Stimulated activated CD8-positive, alpha-beta memory T cell treated with anti-CD3 and anti-CD28 coated beads, Interleukin-15, amount 100 ng/mL, for 24 hours (primary cell): ENCODE results near the gene UBE2N.

Source experiments
- DNase-seq: peaks from one replicate; pipeline ENCODE4 v3.0.0-alpha.2; 2020; ENCODE audit warnings: low read depth

UBE2N gene, protein sequence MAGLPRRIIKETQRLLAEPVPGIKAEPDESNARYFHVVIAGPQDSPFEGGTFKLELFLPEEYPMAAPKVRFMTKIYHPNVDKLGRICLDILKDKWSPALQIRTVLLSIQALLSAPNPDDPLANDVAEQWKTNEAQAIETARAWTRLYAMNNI

GRCh38 chr12:93441617-93442410, at the start of gene UBE2N:
Gene UBE2N, minus strand, starts transcription at chr12:93441947. Its CDS starts 63 bp downstream, at chr12:93441884.
- peak; percentile 91 for DNase-seq

GRCh38 chr12:93484315-93484981, 42.7 kb upstream of the UBE2N start:
- DNase-seq: no peak

- no peak for DNase-seq
Measured at GRCh38 chr12:93483151-93483807, 41.5 kb upstream of the UBE2N start.

- DNase-seq: no peak
Measured at GRCh38 chr12:93482721-93483120, 41.0 kb upstream of the UBE2N start.

DNA sequence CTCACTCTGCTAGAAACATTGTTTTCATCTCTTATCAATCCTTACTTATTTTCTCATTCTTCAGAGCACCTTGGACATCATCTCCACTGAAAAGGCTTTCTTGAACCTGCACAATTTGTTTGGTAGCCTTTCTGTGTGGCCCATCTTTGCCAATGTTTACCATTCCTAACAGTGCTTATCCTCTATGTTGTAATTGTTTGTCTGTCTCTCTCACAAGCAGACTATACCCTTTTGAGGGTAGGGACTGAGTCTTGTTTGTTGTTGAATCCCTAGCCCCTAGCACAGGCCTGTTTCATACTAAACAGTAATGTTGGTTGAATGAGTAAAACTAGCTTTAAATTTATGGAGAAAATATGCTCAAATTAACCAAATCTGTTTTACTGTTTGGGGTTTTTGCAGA, 34.8 kb upstream of the UBE2N start:
- no peak for DNase-seq

DNA sequence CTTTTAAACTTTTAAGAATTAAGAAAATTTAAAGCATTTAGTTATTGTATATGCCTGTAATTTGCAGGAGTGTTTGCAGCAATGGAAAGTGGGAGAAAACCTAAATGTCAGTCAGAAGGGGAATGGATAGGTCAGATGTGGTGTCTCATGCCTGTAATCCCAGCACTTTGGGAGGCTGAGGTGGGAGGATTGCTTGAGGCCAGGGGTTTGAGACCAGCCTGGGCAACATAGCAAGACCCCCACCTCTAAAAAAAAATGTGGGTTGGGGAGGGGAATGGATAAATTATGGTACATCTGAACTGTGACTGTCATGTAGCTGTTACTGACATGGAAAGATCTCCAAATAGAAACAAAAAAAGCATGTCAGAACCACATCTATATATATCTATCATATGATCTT, 27.6 kb upstream of the UBE2N start:
- DNase-seq: no peak

GRCh38 chr12:93468008-93468371, 26.2 kb upstream of the UBE2N start:
- no peak for DNase-seq

GRCh38 chr12:93467351-93468007, 25.7 kb upstream of the UBE2N start, which contains the start of gene MRPL42:
Gene MRPL42, plus strand, starts transcription at chr12:93467514. Its CDS starts 1,772 bp downstream, at chr12:93469286.
- peak; percentile 83 for DNase-seq

GRCh38 chr12:93466625-93467350, 25.0 kb upstream of the UBE2N start:
- no peak for DNase-seq

GRCh38 chr12:93465841-93466240, 24.1 kb upstream of the UBE2N start:
- DNase-seq: no peak

DNA sequence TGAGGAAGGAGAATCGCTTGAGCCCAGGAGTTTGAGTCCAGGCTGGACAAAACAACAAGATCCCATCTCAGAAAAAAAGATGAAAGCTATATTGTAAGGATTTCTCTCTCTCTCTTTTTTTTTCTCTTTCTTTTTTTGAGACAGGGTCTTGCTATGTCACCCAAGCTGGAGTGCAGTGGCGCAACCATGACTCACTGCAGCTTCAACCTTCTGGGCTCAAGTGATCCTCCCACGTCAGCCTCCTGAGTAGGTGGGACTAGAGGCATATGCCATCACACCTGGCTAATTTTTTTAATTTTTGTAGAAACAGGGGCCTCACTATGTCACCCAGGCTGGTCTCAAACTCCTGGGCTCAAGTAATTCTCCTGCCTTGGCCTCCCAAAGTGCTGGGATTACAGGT, 19.8 kb upstream of the UBE2N start:
- no peak for DNase-seq

- DNase-seq: no peak
Measured at GRCh38 chr12:93460902-93461301, 19.2 kb upstream of the UBE2N start.

DNA sequence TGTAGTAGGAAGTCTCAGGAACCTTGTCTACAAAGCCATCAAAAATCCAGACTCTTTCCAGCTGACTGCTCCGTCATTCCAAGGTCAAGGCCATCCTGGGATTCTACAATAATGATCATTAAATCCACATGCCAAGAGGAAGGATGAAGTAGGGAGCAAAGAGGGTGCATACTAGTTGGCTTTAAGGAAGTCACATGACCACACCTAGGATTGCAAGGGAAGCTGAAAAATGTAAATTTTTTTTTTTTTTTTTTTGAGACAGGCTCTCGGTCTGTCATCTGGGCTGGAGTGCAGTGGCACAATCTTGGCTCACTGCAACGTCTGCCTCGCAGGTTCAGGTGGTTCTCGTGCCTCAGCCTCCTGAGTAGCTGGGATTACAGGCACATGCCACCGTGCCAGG, 18.3 kb upstream of the UBE2N start:
- DNase-seq: no peak

GRCh38 chr12:93459097-93459496, 17.4 kb upstream of the UBE2N start:
- no peak for DNase-seq

- no peak for DNase-seq
Measured at GRCh38 chr12:93456077-93456476, 14.3 kb upstream of the UBE2N start.

- no peak for DNase-seq
Measured at GRCh38 chr12:93453633-93454032, 11.9 kb upstream of the UBE2N start.

DNA sequence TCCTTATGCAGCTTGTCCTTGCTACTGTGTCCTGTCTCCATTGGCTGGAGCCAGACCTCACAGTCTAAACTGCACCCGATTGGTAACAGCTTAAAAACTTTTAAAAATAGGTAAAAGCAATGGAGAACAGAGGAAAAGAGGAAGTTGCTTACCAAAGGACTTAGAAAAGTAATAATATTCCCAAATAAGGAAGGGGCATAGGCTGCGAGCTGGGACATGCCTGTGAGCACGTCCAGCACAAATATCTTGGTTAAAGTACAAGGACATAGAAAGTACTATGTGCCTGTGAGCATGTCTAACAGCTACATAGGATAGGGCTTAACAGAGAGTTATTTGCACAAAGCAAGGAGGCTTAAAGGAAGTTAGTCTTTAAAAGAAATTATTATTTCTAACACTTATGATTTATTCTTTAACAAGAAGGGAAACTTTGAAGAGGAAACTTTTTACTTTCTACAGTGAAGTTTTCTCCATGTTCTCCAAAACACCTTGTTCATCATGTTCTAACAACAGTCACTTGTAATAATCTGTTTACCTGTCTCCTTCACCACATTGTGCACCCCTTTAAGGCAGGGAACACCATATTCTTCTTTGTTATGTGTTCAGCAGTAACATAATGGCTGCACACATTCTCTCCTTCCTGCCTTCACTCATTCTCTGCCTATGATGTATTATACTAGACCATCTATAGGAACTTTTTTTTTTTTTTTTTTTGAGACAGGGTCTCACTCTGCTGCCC, 9.8 kb upstream of the UBE2N start:
- no peak for DNase-seq

DNA sequence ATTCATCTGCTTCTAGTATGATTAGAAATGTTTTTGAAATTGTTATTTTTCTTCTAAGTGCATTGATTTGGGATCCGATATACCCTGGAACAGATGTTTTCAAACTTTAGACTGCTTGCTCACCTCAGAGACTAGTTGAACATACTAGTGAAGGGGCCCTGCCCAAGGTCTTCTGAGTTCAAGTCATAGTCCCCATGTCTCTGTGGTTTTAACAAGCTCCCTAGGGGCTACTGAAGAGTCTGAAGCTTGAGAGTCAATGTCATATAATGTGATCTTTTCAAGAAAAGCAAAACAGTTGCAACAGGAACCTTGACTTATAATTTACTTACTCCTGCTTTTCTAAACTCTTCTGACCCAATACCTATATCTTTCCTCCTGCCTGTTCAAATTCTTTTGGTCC, 7.5 kb upstream of the UBE2N start:
- DNase-seq: no peak

DNA sequence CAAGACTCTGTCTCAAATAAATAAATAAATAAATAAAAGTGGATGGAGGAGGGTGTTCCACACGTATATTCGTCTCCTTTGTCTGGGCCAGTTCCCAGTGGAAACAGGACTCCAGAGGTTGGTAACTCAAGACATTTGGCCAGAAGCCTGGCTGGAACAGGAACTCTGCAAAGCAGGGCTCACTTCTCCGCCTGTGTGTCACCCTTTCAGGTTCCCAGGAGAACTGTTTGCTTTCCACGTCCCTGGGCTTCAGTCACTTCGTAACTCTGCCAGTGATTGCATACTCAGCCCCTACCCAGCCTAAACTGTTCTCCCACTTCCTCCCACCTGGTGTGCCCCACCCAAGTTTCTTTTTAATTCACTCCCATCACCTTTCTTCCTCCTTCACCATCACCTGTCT, 7.0 kb upstream of the UBE2N start:
- no peak for DNase-seq

DNA sequence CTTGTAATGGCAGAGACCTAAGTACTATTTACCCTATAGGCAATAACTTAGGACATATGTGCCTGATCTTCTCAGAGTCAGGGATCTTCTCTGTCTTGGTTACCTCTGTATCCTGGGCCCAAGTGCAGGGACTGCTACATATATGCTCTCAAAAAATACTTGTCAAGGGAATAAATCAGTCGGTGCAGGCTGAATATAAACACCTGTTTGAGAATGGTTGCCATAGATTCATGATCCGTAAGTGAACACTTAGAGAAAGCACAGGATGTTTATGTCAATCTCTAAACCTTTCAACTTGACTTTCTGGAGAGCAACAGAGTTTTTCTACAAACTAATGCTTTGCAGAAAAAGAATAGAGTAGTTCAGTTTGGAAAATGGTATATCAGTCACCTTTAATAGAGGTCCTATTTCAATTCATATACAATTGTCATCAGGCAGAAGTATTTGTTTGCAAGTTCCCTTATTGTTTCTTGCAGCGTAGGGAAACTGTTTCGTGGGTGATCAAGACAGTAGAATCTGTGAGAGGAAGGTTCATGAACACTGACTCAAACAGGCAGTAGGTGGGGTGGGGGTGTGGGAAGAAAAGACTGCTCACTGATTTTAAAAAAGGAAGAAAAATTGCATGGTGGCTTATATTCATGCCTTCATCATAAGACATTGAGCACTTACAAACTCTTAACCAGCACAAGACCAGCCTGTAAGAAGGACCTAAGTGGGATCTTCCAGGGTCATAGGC, 6.0 kb upstream of the UBE2N start:
- DNase-seq: no peak
